Progenitor cell of endocrine pancreas (in vitro differentiated cells): ENCODE measurements around the gene CFAP126. TPM values are rescaled to one million over a fixed set of nuclear protein-coding genes. Genes with fewer than 3 reads are reported as not detected.

Experiments used
- DNase-seq: peaks from one replicate; pipeline ENCODE4 v3.0.0; 2021; ENCODE audit warnings: low spot score; ENCODE audit not compliant: unreplicated experiment
- H3K27ac Mint-ChIP-seq: 2 replicates; pipeline ENCODE4 v1.8.0; 2021; ENCODE audit warnings: mild to moderate bottlenecking, moderate library complexity, mixed read lengths
- H3K27me3 Mint-ChIP-seq: 2 replicates; pipeline ENCODE4 v1.8.0; 2021; ENCODE audit warnings: mixed read lengths
- H3K36me3 Mint-ChIP-seq: 2 replicates; pipeline ENCODE4 v1.8.0; 2022; ENCODE audit warnings: mixed read lengths; ENCODE audit not compliant: insufficient read depth
- H3K4me1 Mint-ChIP-seq: 2 replicates; pipeline ENCODE4 v1.8.0; 2021; ENCODE audit warnings: low read depth, mixed read lengths
- H3K4me3 Mint-ChIP-seq: 2 replicates; pipeline ENCODE4 v1.8.0; 2021; ENCODE audit warnings: low read depth, mild to moderate bottlenecking, moderate library complexity, mixed read lengths
- H3K9me3 Mint-ChIP-seq: 2 replicates; pipeline ENCODE4 v1.8.0; 2021; ENCODE audit warnings: low read depth, mixed read lengths
- total RNA-seq: library from RNA; stranded (reverse); gene quantifications from 2 replicates; pipeline ENCODE4 v1.2.1, GENCODE V29; 2021
- TF ChIP-seq, protein P1 (sequence below): fragments of 200-600 bp; sonication (generic); IDR thresholded peaks from one replicate; pipeline ENCODE4 v1.5.0; 2021; ENCODE audit warnings: antibody characterized with exemption, mild to moderate bottlenecking; ENCODE audit not compliant: unreplicated experiment

Gene CFAP126
- total RNA-seq, 1 donor from 2014 or later = 0.65 TPM

- Mint-ChIP-seq H3K9me3 (no peaks in the 10 kb centered on the region), H3K4me1 (no peaks in the 10 kb centered on the region), H3K4me3 (no peak overlapping the region), H3K27me3 (no peaks in the 10 kb centered on the region), H3K36me3 (peaks cover 4% of the 10 kb centered on the region), H3K27ac (no peak overlapping the region)
- TF ChIP-seq, protein P1, sequence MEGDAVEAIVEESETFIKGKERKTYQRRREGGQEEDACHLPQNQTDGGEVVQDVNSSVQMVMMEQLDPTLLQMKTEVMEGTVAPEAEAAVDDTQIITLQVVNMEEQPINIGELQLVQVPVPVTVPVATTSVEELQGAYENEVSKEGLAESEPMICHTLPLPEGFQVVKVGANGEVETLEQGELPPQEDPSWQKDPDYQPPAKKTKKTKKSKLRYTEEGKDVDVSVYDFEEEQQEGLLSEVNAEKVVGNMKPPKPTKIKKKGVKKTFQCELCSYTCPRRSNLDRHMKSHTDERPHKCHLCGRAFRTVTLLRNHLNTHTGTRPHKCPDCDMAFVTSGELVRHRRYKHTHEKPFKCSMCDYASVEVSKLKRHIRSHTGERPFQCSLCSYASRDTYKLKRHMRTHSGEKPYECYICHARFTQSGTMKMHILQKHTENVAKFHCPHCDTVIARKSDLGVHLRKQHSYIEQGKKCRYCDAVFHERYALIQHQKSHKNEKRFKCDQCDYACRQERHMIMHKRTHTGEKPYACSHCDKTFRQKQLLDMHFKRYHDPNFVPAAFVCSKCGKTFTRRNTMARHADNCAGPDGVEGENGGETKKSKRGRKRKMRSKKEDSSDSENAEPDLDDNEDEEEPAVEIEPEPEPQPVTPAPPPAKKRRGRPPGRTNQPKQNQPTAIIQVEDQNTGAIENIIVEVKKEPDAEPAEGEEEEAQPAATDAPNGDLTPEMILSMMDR = no peak
- DNase-seq = no peak
Measured at GRCh38 chr1:161351482-161351881, 16.2 kb downstream of the CFAP126 start.

- H3K4me1 Mint-ChIP-seq = no peaks in the 10 kb centered on the region
- no peak overlapping the region for H3K27ac Mint-ChIP-seq
- TF ChIP-seq, protein P1 = no peak
- no peak for DNase-seq
- no peak overlapping the region for H3K4me3 Mint-ChIP-seq
- H3K27me3 Mint-ChIP-seq = no peaks in the 10 kb centered on the region
- no peaks in the 10 kb centered on the region for H3K9me3 Mint-ChIP-seq
- peaks cover 2% of the 10 kb centered on the region for H3K36me3 Mint-ChIP-seq
Measured at GRCh38 chr1:161350671-161351070, 17.0 kb downstream of the CFAP126 start.

GRCh38 chr1:161342821-161343220 lies 24.9 kb downstream of the CFAP126 start:
- Mint-ChIP-seq H3K27ac (no peak overlapping the region), H3K27me3 (no peaks in the 10 kb centered on the region), H3K4me1 (no peaks in the 10 kb centered on the region), H3K9me3 (no peaks in the 10 kb centered on the region), H3K36me3 (peaks cover 16% of the 10 kb centered on the region), H3K4me3 (no peak overlapping the region)
- no peak for DNase-seq
- TF ChIP-seq, protein P1 = no peak

- DNase-seq = no peak
- H3K4me1 Mint-ChIP-seq = no peaks in the 10 kb centered on the region
- no peak overlapping the region for H3K27ac Mint-ChIP-seq
- TF ChIP-seq, protein P1 = no peak
- H3K27me3 Mint-ChIP-seq = no peaks in the 10 kb centered on the region
- no peaks in the 10 kb centered on the region for H3K9me3 Mint-ChIP-seq
- H3K4me3 Mint-ChIP-seq = no peak overlapping the region
- peaks cover 16% of the 10 kb centered on the region for H3K36me3 Mint-ChIP-seq
Measured at GRCh38 chr1:161342177-161342576, 25.5 kb downstream of the CFAP126 start.

GRCh38 chr1:161335796-161336195 lies 31.9 kb downstream of the CFAP126 start:
- H3K36me3 Mint-ChIP-seq = peaks cover 21% of the 10 kb centered on the region
- no peaks in the 10 kb centered on the region for H3K9me3 Mint-ChIP-seq
- no peaks in the 10 kb centered on the region for H3K27me3 Mint-ChIP-seq
- no peaks in the 10 kb centered on the region for H3K4me1 Mint-ChIP-seq
- no peak overlapping the region for H3K4me3 Mint-ChIP-seq
- H3K27ac Mint-ChIP-seq = no peak overlapping the region
- DNase-seq = no peak
- TF ChIP-seq, protein P1 = no peak
